CD4-positive, alpha-beta T cell treated with Interleukin-17A for 4 hours (primary cell): ENCODE results near the gene COL15A1.
A peak's percentile ranks its signal among the peaks of the same experiment; 100 is the strongest.

Experiments used
- DNase-seq: peaks from one replicate; pipeline ENCODE4 v3.0.0-alpha.2; 2020; ENCODE audit warnings: mixed read lengths

COL15A1 gene

GRCh38 chr9:98974106-98974505 lies 30.4 kb downstream of the COL15A1 start:
- DNase-seq, result no peak

- no peak for DNase-seq
Measured at GRCh38 chr9:98974554-98974953, 30.8 kb downstream of the COL15A1 start.

GRCh38 chr9:98974994-98975712 lies 31.4 kb downstream of the COL15A1 start:
- DNase-seq, result peak; percentile 86

GRCh38 chr9:98975838-98976237 lies 32.1 kb downstream of the COL15A1 start:
- DNase-seq, result no peak

- DNase-seq, result no peak
Measured at GRCh38 chr9:98977246-98977714, 33.6 kb downstream of the COL15A1 start.

GRCh38 chr9:98977813-98978212 lies 34.1 kb downstream of the COL15A1 start:
- no peak for DNase-seq

- no peak for DNase-seq
Measured at GRCh38 chr9:98978231-98978681, 34.5 kb downstream of the COL15A1 start.

- no peak for DNase-seq
Measured at GRCh38 chr9:98980291-98980690, 36.6 kb downstream of the COL15A1 start.

GRCh38 chr9:98983295-98984268 lies 39.9 kb downstream of the COL15A1 start:
- DNase-seq, result no peak

- no peak for DNase-seq
Measured at GRCh38 chr9:98985596-98985995, 41.9 kb downstream of the COL15A1 start.

- no peak for DNase-seq
Measured at GRCh38 chr9:98986866-98987651, 43.4 kb downstream of the COL15A1 start.

GRCh38 chr9:98989036-98990000 lies 45.6 kb downstream of the COL15A1 start:
- no peak for DNase-seq

- DNase-seq, result no peak
Measured at GRCh38 chr9:98990181-98990870, 46.6 kb downstream of the COL15A1 start.

GRCh38 chr9:98992107-98992884 lies 48.6 kb downstream of the COL15A1 start:
- no peak for DNase-seq

GRCh38 chr9:98992885-98993569 lies 49.3 kb downstream of the COL15A1 start:
- no peak for DNase-seq

- no peak for DNase-seq
Measured at GRCh38 chr9:98993570-98993945, 49.9 kb downstream of the COL15A1 start.

GRCh38 chr9:98994172-98995058 lies 50.7 kb downstream of the COL15A1 start:
- no peak for DNase-seq

- DNase-seq, result no peak
Measured at GRCh38 chr9:98995059-98995671, 51.5 kb downstream of the COL15A1 start.
